CD4-positive, alpha-beta memory T cell (primary cell): ENCODE results near the gene LPCAT3. TPM values are rescaled to one million over a fixed set of nuclear protein-coding genes. Genes with fewer than 3 reads are reported as not detected.

Experiments used
- CTCF ChIA-PET: fragments of 350-600 bp; sonication (Branson Sonifier 250); formaldehyde crosslinking; loops from one replicate; lab custom pipeline; 2021; ENCODE audit warnings: inconsistent platforms; ENCODE audit not compliant: partially characterized antibody; lab: Charles Lee
- POLR2A ChIA-PET: fragments of 350-600 bp; sonication (Branson Sonifier 250); formaldehyde crosslinking; loops from one replicate; lab custom pipeline; 2021; ENCODE audit not compliant: partially characterized antibody; lab: Charles Lee
- DNase-seq, 5 donors: peaks; one replicate each; pipeline versions ENCODE4 v3.0.0 to v3.0.0-alpha.2; 2020 to 2022; ENCODE audit warnings: mixed read lengths in 1 of 5
- H3K27ac ChIP-seq: one replicate; pipeline ENCODE4 v1.7.0; 2013; ENCODE audit warnings: low read depth, low read length
- H3K27me3 ChIP-seq: 2 replicates; pipeline ENCODE4 v1.7.0; 2013; ENCODE audit warnings: mild to moderate bottlenecking, low read length, moderate library complexity; ENCODE audit not compliant: insufficient read depth
- H3K36me3 ChIP-seq: 2 replicates; pipeline ENCODE4 v1.7.0; 2013; ENCODE audit warnings: mild to moderate bottlenecking, low read length, moderate library complexity; ENCODE audit not compliant: insufficient read depth
- H3K4me1 ChIP-seq: 2 replicates; pipeline ENCODE4 v1.7.0; 2013; ENCODE audit warnings: mild to moderate bottlenecking, low read length, moderate library complexity; ENCODE audit not compliant: insufficient read depth
- H3K4me3 ChIP-seq, 2 donors: one replicate each; pipeline ENCODE4 v1.7.0; 2013; ENCODE audit warnings: low read length in 2 of 2, mild to moderate bottlenecking in 1 of 2
- H3K9me3 ChIP-seq, 2 donors: one replicate each; pipeline ENCODE4 v1.7.0; 2013; ENCODE audit warnings: low read length in 2 of 2, control low read depth in 1 of 2; ENCODE audit not compliant: control insufficient read depth in 1 of 2
- H3K27ac Mint-ChIP-seq, 7 donors: one replicate each; pipeline ENCODE4 v1.8.0; 2020 to 2021; ENCODE audit warnings: mixed read lengths in 7 of 7, mild to moderate bottlenecking in 6 of 7, inconsistent platforms in 3 of 7, moderate library complexity in 3 of 7
- H3K27me3 Mint-ChIP-seq, 2 donors: one replicate each; pipeline ENCODE4 v1.8.0; 2020 to 2021; ENCODE audit warnings: mixed read lengths in 2 of 2
- H3K36me3 Mint-ChIP-seq, 2 donors: one replicate each; pipeline ENCODE4 v1.8.0; 2020 to 2021; ENCODE audit warnings: mixed read lengths in 2 of 2, inconsistent platforms in 1 of 2, mild to moderate bottlenecking in 1 of 2
- H3K4me1 Mint-ChIP-seq, 4 donors: one replicate each; pipeline ENCODE4 v1.8.0; 2020 to 2021; ENCODE audit warnings: mixed read lengths in 4 of 4, mild to moderate bottlenecking in 1 of 4
- H3K4me3 Mint-ChIP-seq, 8 donors: one replicate each; pipeline ENCODE4 v1.8.0; 2020 to 2021; ENCODE audit warnings: mixed read lengths in 8 of 8, mild to moderate bottlenecking in 7 of 8, moderate library complexity in 6 of 8, inconsistent platforms in 3 of 8
- H3K9me3 Mint-ChIP-seq, 8 donors: one replicate each; pipeline ENCODE4 v1.8.0; 2020 to 2021; ENCODE audit warnings: mixed read lengths in 8 of 8, mild to moderate bottlenecking in 5 of 8, inconsistent platforms in 3 of 8, moderate library complexity in 1 of 8
- intact Hi-C: fragments of 100-400 bp; cut with micrococcal nuclease; formaldehyde crosslinking; loops from one replicate; pipeline ENCODE4 v1.15.1; 2023
- polyA plus RNA-seq, 2 donors: library from polyadenylated mRNA; unstranded; fragments of 300-500 nt; fragmentation: Illumina TruSeq; gene quantifications; one replicate each; pipeline ENCODE4 v1.2.3, GENCODE V29; 2021
- total RNA-seq, 2 experiments: library from RNA; stranded (reverse); gene quantifications; one replicate each; pipeline ENCODE4 v1.2.3, GENCODE V29; 2021

The LPCAT3 gene
- total RNA-seq (10 to 100 TPM; 18.3 to 21.6 TPM), polyA plus RNA-seq (10 to 100 TPM; 25.3 to 33.8 TPM)

GRCh38 chr12:7018350-7019042, at the start of gene LPCAT3:
LPCAT3 (minus strand) TSS chr12:7018476; CDS start chr12:7018424, 52 bp downstream.
- Mint-ChIP-seq H3K36me3 (peaks cover 4 to 7% of the 10 kb centered on the region in 2 donors), H3K27me3 (no peaks in the 10 kb centered on the region), H3K4me1 (peaks cover 18 to 37% (median 24%) of the 10 kb centered on the region in 4 donors), H3K27ac (peak within 1 kb of the TSS; percentile 90 to 98 (median 95)), H3K9me3 (no peaks in the 10 kb centered on the region), H3K4me3 (peak within 1 kb of the TSS; percentile 86 to 99 (median 95))
- Histone ChIP-seq H3K4me1 (peaks cover 23% of the 10 kb centered on the region), H3K4me3 (peak within 1 kb of the TSS; percentile 72 to 76), H3K9me3 (no peaks in the 10 kb centered on the region), H3K27me3 (no peaks in the 10 kb centered on the region), H3K27ac (peak within 1 kb of the TSS; percentile 85), H3K36me3 (peaks cover 7% of the 10 kb centered on the region)
- CTCF ChIA-PET, result interaction anchor here (0.7 to 2.3 kb wide), 28 partner anchors 9 to 149 kb away, joined by 3 to 15 read pairs (median 5); partner anchors contain the start of genes C12orf57, C1RL, LRRC23 and RNU7-1
- intact Hi-C loops, result loop anchor here (1.0 to 5.0 kb wide), 9 partner anchors 48 to 166 kb away; partner anchors contain the start of genes C12orf57, C1R, C1RL and EMG1
- peak; percentile 98 to 99 (median 98) for DNase-seq
- POLR2A ChIA-PET, result interaction anchor here (0.6 to 3.5 kb wide), 29 partner anchors 11 to 355 kb away, joined by 3 to 48 read pairs (median 5); partner anchors contain the start of genes C12orf57, C1RL, COPS7A and EMG1

- no peaks in the 10 kb centered on the region for H3K36me3 Mint-ChIP-seq
Observed at GRCh38 chr12:7067096-7067495, 48.8 kb upstream of the LPCAT3 start.

GRCh38 chr12:7066596-7066995, 48.3 kb upstream of the LPCAT3 start:
- Histone ChIP-seq H3K9me3 (no peaks in the 10 kb centered on the region), H3K4me1 (no peaks in the 10 kb centered on the region), H3K36me3 (no peaks in the 10 kb centered on the region), H3K27me3 (no peaks in the 10 kb centered on the region), H3K4me3 (no peak overlapping the region), H3K27ac (no peak overlapping the region)
- ChIA-PET CTCF (no interaction called here), POLR2A (no interaction called here)
- no peak overlapping the region for H3K27ac Mint-ChIP-seq
- no peak overlapping the region for H3K4me3 Mint-ChIP-seq
- H3K9me3 Mint-ChIP-seq, result no peaks in the 10 kb centered on the region
- no peak for DNase-seq
- intact Hi-C loops, result no loop called here
- H3K27me3 Mint-ChIP-seq, result peaks cover 0 to 12% of the 10 kb centered on the region in 2 donors
- H3K36me3 Mint-ChIP-seq, result no peaks in the 10 kb centered on the region
- no peaks in the 10 kb centered on the region for H3K4me1 Mint-ChIP-seq

More at GRCh38 chr12:7067096-7067495, 48.8 kb upstream of the LPCAT3 start:
- H3K9me3 Mint-ChIP-seq, result no peaks in the 10 kb centered on the region
- ChIA-PET CTCF (no interaction called here), POLR2A (no interaction called here)
- intact Hi-C loops, result no loop called here
- Histone ChIP-seq H3K4me1 (no peaks in the 10 kb centered on the region), H3K36me3 (no peaks in the 10 kb centered on the region), H3K27ac (no peak overlapping the region), H3K4me3 (no peak overlapping the region), H3K27me3 (no peaks in the 10 kb centered on the region), H3K9me3 (no peaks in the 10 kb centered on the region)
- no peaks in the 10 kb centered on the region for H3K4me1 Mint-ChIP-seq
- no peak overlapping the region for H3K27ac Mint-ChIP-seq
- no peak for DNase-seq
- peaks cover 0 to 12% of the 10 kb centered on the region in 2 donors for H3K27me3 Mint-ChIP-seq
- no peak overlapping the region for H3K4me3 Mint-ChIP-seq

GRCh38 chr12:7065073-7065623, 46.9 kb upstream of the LPCAT3 start:
- no peaks in the 10 kb centered on the region for H3K9me3 Mint-ChIP-seq
- H3K36me3 ChIP-seq, result no peaks in the 10 kb centered on the region
- POLR2A ChIA-PET, result no interaction called here
- no peak overlapping the region for H3K4me3 Mint-ChIP-seq
- no peak overlapping the region for H3K27ac Mint-ChIP-seq
- no peaks in the 10 kb centered on the region for H3K4me1 ChIP-seq
- no peaks in the 10 kb centered on the region for H3K27me3 ChIP-seq
- no peak overlapping the region for H3K4me3 ChIP-seq
- CTCF ChIA-PET, result no interaction called here
- intact Hi-C loops, result no loop called here
- H3K9me3 ChIP-seq, result no peaks in the 10 kb centered on the region
- no peak overlapping the region for H3K27ac ChIP-seq
- DNase-seq, result no peak
- no peaks in the 10 kb centered on the region for H3K36me3 Mint-ChIP-seq
- peaks cover 6 to 13% of the 10 kb centered on the region in 2 donors for H3K27me3 Mint-ChIP-seq
- no peaks in the 10 kb centered on the region for H3K4me1 Mint-ChIP-seq

- no peaks in the 10 kb centered on the region for H3K9me3 Mint-ChIP-seq
- H3K36me3 Mint-ChIP-seq, result no peaks in the 10 kb centered on the region
- ChIA-PET POLR2A (no interaction called here), CTCF (no interaction called here)
- H3K4me1 Mint-ChIP-seq, result no peaks in the 10 kb centered on the region
- H3K27ac Mint-ChIP-seq, result no peak overlapping the region
- intact Hi-C loops, result no loop called here
- H3K27me3 ChIP-seq, result no peaks in the 10 kb centered on the region
- H3K4me3 ChIP-seq, result no peak overlapping the region
- DNase-seq, result no peak
- H3K36me3 ChIP-seq, result no peaks in the 10 kb centered on the region
- H3K4me3 Mint-ChIP-seq, result no peak overlapping the region
- H3K27me3 Mint-ChIP-seq, result peaks cover 6 to 14% of the 10 kb centered on the region in 2 donors
- H3K27ac ChIP-seq, result no peak overlapping the region
- no peaks in the 10 kb centered on the region for H3K4me1 ChIP-seq
- H3K9me3 ChIP-seq, result no peaks in the 10 kb centered on the region
Observed at GRCh38 chr12:7064516-7064915, 46.2 kb upstream of the LPCAT3 start.

GRCh38 chr12:7061596-7061995, 43.3 kb upstream of the LPCAT3 start:
- H3K27me3 Mint-ChIP-seq, result peaks cover 21 to 23% of the 10 kb centered on the region in 2 donors
- H3K9me3 ChIP-seq, result no peaks in the 10 kb centered on the region
- H3K36me3 ChIP-seq, result no peaks in the 10 kb centered on the region
- peaks cover 0 to 4% of the 10 kb centered on the region in 2 donors for H3K36me3 Mint-ChIP-seq
- H3K4me3 ChIP-seq, result no peak overlapping the region
- POLR2A ChIA-PET, result no interaction called here
- DNase-seq, result no peak
- H3K9me3 Mint-ChIP-seq, result no peaks in the 10 kb centered on the region
- CTCF ChIA-PET, result no interaction called here
- no peak overlapping the region for H3K27ac ChIP-seq
- H3K27me3 ChIP-seq, result peaks cover 3% of the 10 kb centered on the region
- H3K4me3 Mint-ChIP-seq, result no peak overlapping the region
- peak overlapping the region in 1 of 7 donors; percentile 7 for H3K27ac Mint-ChIP-seq
- intact Hi-C loops, result no loop called here
- H3K4me1 ChIP-seq, result no peaks in the 10 kb centered on the region
- H3K4me1 Mint-ChIP-seq, result no peaks in the 10 kb centered on the region

GRCh38 chr12:7061138-7061537, 42.9 kb upstream of the LPCAT3 start:
- Mint-ChIP-seq H3K9me3 (no peaks in the 10 kb centered on the region), H3K4me3 (no peak overlapping the region), H3K27ac (peak overlapping the region in 1 of 7 donors; percentile 7), H3K4me1 (no peaks in the 10 kb centered on the region), H3K27me3 (peaks cover 21 to 22% of the 10 kb centered on the region in 2 donors), H3K36me3 (peaks cover 0 to 4% of the 10 kb centered on the region in 2 donors)
- CTCF ChIA-PET, result no interaction called here
- no peaks in the 10 kb centered on the region for H3K9me3 ChIP-seq
- DNase-seq, result no peak
- POLR2A ChIA-PET, result no interaction called here
- intact Hi-C loops, result no loop called here
- no peaks in the 10 kb centered on the region for H3K36me3 ChIP-seq
- no peak overlapping the region for H3K27ac ChIP-seq
- H3K27me3 ChIP-seq, result peaks cover 3% of the 10 kb centered on the region
- H3K4me1 ChIP-seq, result no peaks in the 10 kb centered on the region
- no peak overlapping the region for H3K4me3 ChIP-seq
